Testis (tissue), 2 donors: ENCODE measurements around the gene GREB1.

Experiments
- POLR2A ChIP-seq: fragments of 450-650 bp; IDR thresholded peaks from one replicate; pipeline ENCODE4 v1.6.1; 2017; ENCODE audit warnings: antibody characterized with exemption, mild to moderate bottlenecking, moderate library complexity
- TF ChIP-seq, protein P1 (sequence below), 3 experiments: fragments of 450-650 bp in 2 of 3; fragments of 200-600 bp in 1 of 3; sonication (generic) in 1 of 3; IDR thresholded peaks; one replicate each; pipeline ENCODE4 v1.5.1; 2016 to 2019; ENCODE audit warnings: antibody characterized with exemption in 3 of 3, mild to moderate bottlenecking in 2 of 3, moderate library complexity in 1 of 3

GRCh38 chr2:11572996-11573395 is 39.2 kb downstream of the GREB1 start:
- TF ChIP-seq, protein P1, sequence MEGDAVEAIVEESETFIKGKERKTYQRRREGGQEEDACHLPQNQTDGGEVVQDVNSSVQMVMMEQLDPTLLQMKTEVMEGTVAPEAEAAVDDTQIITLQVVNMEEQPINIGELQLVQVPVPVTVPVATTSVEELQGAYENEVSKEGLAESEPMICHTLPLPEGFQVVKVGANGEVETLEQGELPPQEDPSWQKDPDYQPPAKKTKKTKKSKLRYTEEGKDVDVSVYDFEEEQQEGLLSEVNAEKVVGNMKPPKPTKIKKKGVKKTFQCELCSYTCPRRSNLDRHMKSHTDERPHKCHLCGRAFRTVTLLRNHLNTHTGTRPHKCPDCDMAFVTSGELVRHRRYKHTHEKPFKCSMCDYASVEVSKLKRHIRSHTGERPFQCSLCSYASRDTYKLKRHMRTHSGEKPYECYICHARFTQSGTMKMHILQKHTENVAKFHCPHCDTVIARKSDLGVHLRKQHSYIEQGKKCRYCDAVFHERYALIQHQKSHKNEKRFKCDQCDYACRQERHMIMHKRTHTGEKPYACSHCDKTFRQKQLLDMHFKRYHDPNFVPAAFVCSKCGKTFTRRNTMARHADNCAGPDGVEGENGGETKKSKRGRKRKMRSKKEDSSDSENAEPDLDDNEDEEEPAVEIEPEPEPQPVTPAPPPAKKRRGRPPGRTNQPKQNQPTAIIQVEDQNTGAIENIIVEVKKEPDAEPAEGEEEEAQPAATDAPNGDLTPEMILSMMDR (IDR thresholded peaks at IDR 0.05): no peak
- no peak for TF ChIP-seq POLR2A
